OCI-LY7 (cell line): Measurements from ENCODE around the gene TMEM151A. TPM values are rescaled to one million over a fixed set of nuclear protein-coding genes. Genes with fewer than 3 reads are reported as not detected.

ENCODE experiments used
- BruUV-seq: library from RNA; stranded (reverse); fragments of 400-500 nt; replicated peaks from 2 replicates; lab custom pipeline; 2021; lab: Mats Ljungman, UMichigan
- CTCF ChIA-PET: fragments of 300-600 bp; sonication (Branson Sonifier 250); formaldehyde crosslinking; loops from one replicate; lab custom pipeline; 2022; ENCODE audit warnings: antibody characterized with exemption; ENCODE audit not compliant: unreplicated experiment; lab: Charles Lee
- POLR2A ChIA-PET: fragments of 300-600 bp; sonication (Branson Sonifier 250); formaldehyde crosslinking; loops from one replicate; lab custom pipeline; 2022; ENCODE audit warnings: antibody characterized with exemption; lab: Charles Lee
- DNase-seq: peaks from one replicate; pipeline ENCODE4 v3.0.0-alpha.2; 2015; ENCODE audit warnings: low spot score
- H2AFZ ChIP-seq: fragments of 200-600 bp; sonication (generic), shearing (Covaris generic); 2 replicates; pipeline ENCODE4 v1.6.1; 2014; ENCODE audit warnings: mild to moderate bottlenecking, antibody characterized with exemption, low read length, moderate library complexity
- H3K27ac ChIP-seq: fragments of 200-600 bp; sonication (generic); 2 replicates; pipeline ENCODE4 v1.5.1; 2014; ENCODE audit warnings: mixed run types, low read depth, mild to moderate bottlenecking, moderate library complexity, low read length, inconsistent platforms; ENCODE audit not compliant: poor library complexity, severe bottlenecking
- H3K36me3 ChIP-seq: fragments of 200-600 bp; sonication (generic); 2 replicates; pipeline ENCODE4 v1.6.1; 2014; ENCODE audit warnings: mild to moderate bottlenecking, antibody characterized with exemption, low read length, moderate library complexity, mixed read lengths; ENCODE audit not compliant: insufficient read depth
- H3K4me1 ChIP-seq: fragments of 200-600 bp; sonication (generic); 2 replicates; pipeline ENCODE4 v1.5.1; 2014; ENCODE audit warnings: mild to moderate bottlenecking, low read length; ENCODE audit not compliant: insufficient read depth, poor library complexity, severe bottlenecking
- H3K4me2 ChIP-seq: fragments of 200-600 bp; sonication (generic); 2 replicates; pipeline ENCODE4 v1.6.1; 2014; ENCODE audit warnings: mild to moderate bottlenecking, low read length
- H3K4me3 ChIP-seq: fragments of 200-600 bp; sonication (generic); 2 replicates; pipeline ENCODE4 v1.5.1; 2014; ENCODE audit warnings: mild to moderate bottlenecking, low read depth, low read length; ENCODE audit not compliant: poor library complexity, severe bottlenecking
- H3K79me2 ChIP-seq: fragments of 200-600 bp; sonication (generic); 2 replicates; pipeline ENCODE4 v1.6.1; 2016; ENCODE audit warnings: low read depth, mild to moderate bottlenecking, low read length, moderate library complexity, mixed read lengths; ENCODE audit not compliant: insufficient read depth
- H3K9me2 ChIP-seq: fragments of 200-600 bp; sonication (generic); 2 replicates; pipeline ENCODE4 v1.6.1; 2016; ENCODE audit warnings: mild to moderate bottlenecking, low read length, mixed read lengths; ENCODE audit not compliant: insufficient read depth
- H3K9me3 ChIP-seq: fragments of 200-600 bp; sonication (generic); 2 replicates; pipeline ENCODE4 v1.6.1; 2014; ENCODE audit warnings: mild to moderate bottlenecking, mixed run types, low read length, mixed read lengths
- H4K20me1 ChIP-seq: fragments of 200-600 bp; sonication (generic); 2 replicates; pipeline ENCODE4 v1.6.1; 2014; ENCODE audit warnings: mild to moderate bottlenecking, antibody characterized with exemption, low read length, moderate library complexity, mixed read lengths; ENCODE audit not compliant: insufficient read depth
- CTCF ChIP-seq: fragments of 200-600 bp; sonication (generic); conservative IDR thresholded peaks from 2 replicates; pipeline ENCODE4 v1.5.1; 2014; ENCODE audit warnings: mild to moderate bottlenecking, antibody characterized with exemption, low read length, moderate library complexity, mixed read lengths
- EZH2phosphoT487 ChIP-seq: fragments of 200-600 bp; sonication (generic); IDR thresholded peaks from 2 replicates; pipeline ENCODE4 v1.6.1; 2018; ENCODE audit warnings: low read depth, borderline replicate concordance, mild to moderate bottlenecking, mixed run types, antibody characterized with exemption, low read length, moderate library complexity, mixed read lengths
- intact Hi-C: fragments of 100-400 bp; cut with micrococcal nuclease; formaldehyde crosslinking; loops from one replicate; pipeline ENCODE4 v1.10.0; 2022; ENCODE audit not compliant: unreplicated experiment
- total RNA-seq, 2 experiments: library from RNA; depleted of rRNA in 1 of 2; stranded (reverse); fragments of >200 nt in 1 of 2; shearing (Covaris generic) in 1 of 2; gene quantifications; 2 replicates each; pipeline ENCODE4 v1.2.3, GENCODE V29; 2014 to 2022

The TMEM151A gene
- total RNA-seq, 2 experiments from 2014 or later = not detected

GRCh38 chr11:66328031-66328301 lies 36.3 kb downstream of the TMEM151A start:
- H2AFZ ChIP-seq = peak overlapping the region; percentile 96; the same call in 1 of the 2 replicates
- no TSS peak for BruUV-seq

GRCh38 chr11:66328302-66329144 lies 36.8 kb downstream of the TMEM151A start:
- Histone ChIP-seq H3K4me2 (peak overlapping the region; percentile 75), H3K36me3 (no peaks in the 10 kb centered on the region), H3K4me1 (peaks cover 46% of the 10 kb centered on the region), H3K27ac (peak overlapping the region; percentile 45), H3K4me3 (peak overlapping the region; percentile 51), H3K9me2 (no peaks in the 10 kb centered on the region), H2AFZ (peak overlapping the region; percentile 96), H4K20me1 (no peaks in the 10 kb centered on the region), H3K79me2 (no peaks in the 10 kb centered on the region), H3K9me3 (no peaks in the 10 kb centered on the region)
- no TSS peak for BruUV-seq
- DNase-seq = peak; percentile 88
- TF ChIP-seq EZH2phosphoT487 = no peak
- peak; percentile 91 for TF ChIP-seq CTCF
- ChIA-PET CTCF (interaction anchor here (0.6 to 0.9 kb wide), 2 partner anchors 9 to 16 kb away, joined by 3 to 4 read pairs; no protein-coding TSS in a partner anchor), POLR2A (interaction anchor here (2.2 kb wide), 1 partner anchor 16 kb away, joined by 7 read pairs; no protein-coding TSS in a partner anchor)
- intact Hi-C loops = loop anchor here (1.0 to 2.0 kb wide), 2 partner anchors 16 to 40 kb away; partner anchors contain the start of gene YIF1A

More at GRCh38 chr11:66328031-66328301, 36.3 kb downstream of the TMEM151A start:
- peak overlapping the region; percentile 75 for H3K4me2 ChIP-seq
- no peaks in the 10 kb centered on the region for H3K9me3 ChIP-seq
- H3K27ac ChIP-seq = peak overlapping the region; percentile 45
- H3K4me1 ChIP-seq = peaks cover 46% of the 10 kb centered on the region
- no peaks in the 10 kb centered on the region for H3K79me2 ChIP-seq
- no peaks in the 10 kb centered on the region for H3K9me2 ChIP-seq
- no peaks in the 10 kb centered on the region for H3K36me3 ChIP-seq
- no peaks in the 10 kb centered on the region for H4K20me1 ChIP-seq
- TF ChIP-seq EZH2phosphoT487 (no peak), CTCF (no peak)
- ChIA-PET POLR2A (no interaction called here), CTCF (no interaction called here)
- no peak overlapping the region for H3K4me3 ChIP-seq
- intact Hi-C loops = loop anchor here (1.0 to 2.0 kb wide), 2 partner anchors 16 to 39 kb away; partner anchors contain the start of gene YIF1A
- DNase-seq = no peak
